GM21737 (cell line): ENCODE results near the gene JCAD.
A peak's percentile ranks its signal among the peaks of the same experiment; 100 is the strongest.

Source experiments
- ATAC-seq: cut with Tn5 transposase; IDR thresholded peaks from one replicate; pipeline ENCODE4 v1.9.1; 2021; ENCODE audit warnings: mild to moderate bottlenecking, moderate library complexity; ENCODE audit not compliant: unreplicated experiment

Gene JCAD

DNA sequence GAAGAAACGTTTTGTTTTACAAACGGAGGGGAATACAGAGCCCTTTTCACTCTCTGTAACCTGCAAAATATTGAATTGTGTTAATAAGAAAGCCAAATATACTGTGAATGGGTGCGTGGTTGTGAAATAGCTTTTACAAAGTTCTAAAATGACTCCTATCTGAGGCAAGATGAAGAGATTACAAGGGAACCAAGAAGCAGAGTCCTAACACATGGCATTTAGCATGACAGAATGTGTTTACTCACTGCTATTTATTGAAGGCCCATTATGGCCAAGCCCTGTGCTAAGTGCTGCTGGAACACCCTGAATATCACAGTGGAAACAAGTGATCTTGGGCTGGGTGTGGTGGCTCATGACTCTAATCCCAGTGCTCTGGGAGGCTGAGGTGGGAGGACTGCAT is 12.9 kb downstream of the JCAD start:
- ATAC-seq, result no peak

DNA sequence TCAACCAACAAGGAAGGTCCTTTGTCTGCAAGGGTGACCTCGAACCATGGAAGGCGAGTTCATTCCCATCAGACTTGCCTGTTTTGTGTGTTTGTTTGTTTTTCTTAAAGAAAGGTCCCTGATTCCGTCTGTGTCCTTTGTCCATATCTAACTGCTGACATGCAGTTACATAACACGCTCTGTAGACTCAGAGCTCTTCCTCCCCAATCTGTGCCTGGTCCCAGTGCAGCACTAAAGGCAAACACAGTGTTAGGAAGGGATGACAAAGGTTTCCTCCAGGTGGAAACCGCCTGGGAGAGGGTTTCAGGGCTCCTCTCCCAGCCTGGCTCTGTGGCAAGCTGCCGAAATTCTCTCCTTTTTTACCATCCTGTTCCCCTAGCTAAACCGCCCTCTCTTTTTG is 13.4 kb downstream of the JCAD start:
- no peak for ATAC-seq

DNA sequence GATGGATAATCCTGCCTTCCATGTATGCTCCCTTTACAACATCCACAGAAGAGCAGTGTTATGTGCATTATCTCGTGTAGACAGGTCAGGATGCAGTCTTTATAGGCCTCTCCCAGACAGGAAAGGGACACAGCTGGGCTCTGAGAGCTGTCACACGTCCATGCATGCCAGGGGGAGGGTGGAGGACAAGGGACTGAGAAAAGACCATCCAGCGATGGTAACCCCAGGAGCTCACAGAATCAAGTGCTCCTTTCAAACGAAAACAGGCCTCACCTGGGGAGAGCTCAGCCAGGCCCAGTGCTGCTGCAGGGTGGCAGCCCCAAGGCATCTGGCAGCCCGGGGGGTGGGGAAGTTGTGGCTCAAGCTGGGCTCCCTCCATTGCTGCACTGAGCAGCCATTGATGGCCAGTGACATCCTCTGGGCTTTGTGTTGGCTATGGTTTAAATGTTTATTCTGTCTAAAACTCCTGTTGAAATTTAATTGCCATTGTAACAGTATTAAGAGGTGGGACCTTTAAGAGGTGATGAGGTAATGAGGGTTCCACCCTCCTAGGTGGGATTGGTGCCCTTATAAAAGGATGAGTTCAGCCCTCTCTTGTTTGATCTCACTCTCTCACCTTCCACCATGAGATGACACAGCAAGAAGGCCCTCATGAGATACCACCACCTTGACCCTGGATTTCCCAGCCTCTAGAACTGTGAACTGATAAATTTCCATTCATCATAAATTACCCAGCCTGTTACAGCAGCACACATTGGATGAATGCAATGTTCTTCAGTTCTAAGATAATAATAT is 15.7 kb downstream of the JCAD start:
- no peak for ATAC-seq

DNA sequence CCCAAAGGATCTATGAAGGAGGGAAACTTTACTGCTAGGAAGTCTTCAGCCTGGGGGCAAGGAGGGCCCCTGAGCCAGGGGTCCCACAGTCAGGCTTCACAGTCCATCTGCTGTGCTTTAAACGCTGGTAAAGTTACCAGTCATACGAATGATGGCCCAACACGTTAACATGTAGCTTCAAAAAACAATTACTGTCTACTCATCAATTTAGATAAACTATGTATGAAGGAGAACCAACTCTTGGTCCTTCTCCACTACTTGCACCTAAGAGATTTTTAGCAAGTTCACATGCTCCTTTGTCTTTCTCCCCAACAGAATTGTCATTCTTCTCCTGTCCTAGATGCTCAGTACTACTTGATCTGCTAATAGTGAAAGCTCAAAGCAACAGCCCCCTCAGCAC is 16.6 kb downstream of the JCAD start:
- no peak for ATAC-seq

DNA sequence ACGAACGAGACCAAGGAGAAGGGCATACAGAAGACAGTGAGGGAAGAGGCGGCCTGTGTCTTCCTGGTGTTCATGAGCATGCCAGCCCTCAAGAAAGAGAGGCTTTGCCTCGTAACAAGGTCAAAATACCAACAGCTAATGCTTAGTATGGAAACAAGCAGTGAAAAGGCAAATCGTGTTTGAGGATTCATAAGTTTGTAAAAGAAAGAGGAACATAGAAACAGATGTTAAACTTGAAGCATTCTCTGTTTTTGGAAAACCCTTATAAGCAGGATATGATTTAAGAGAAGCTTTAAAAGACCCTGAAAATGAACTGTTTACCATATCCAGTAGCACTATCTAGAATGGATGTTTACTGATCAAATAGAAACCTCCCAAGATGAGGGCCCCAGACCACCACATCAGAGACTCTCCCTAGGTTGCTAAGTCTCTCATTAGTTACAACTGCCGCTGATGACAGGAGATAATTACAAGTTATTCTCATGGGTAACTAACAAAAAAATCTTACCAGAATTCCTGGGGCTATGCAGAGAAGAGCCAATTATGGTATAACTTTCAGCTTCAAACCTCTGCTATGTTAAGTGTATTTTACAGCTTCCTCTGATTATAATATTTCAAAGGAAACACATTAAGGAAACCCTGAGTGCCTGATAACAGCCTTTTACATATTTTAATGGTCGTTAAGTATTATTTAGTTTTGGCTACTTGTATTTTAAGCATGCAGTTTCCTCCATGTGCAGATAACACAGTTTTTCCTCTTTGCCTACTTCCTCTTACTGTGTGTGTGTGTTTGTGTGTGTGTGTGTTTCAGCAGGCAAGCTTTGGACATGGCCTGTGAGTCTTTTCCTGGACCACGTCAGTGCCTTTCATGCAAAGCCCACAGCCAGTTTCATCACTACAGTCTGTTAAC is 17.9 kb downstream of the JCAD start:
- ATAC-seq, result no peak

DNA sequence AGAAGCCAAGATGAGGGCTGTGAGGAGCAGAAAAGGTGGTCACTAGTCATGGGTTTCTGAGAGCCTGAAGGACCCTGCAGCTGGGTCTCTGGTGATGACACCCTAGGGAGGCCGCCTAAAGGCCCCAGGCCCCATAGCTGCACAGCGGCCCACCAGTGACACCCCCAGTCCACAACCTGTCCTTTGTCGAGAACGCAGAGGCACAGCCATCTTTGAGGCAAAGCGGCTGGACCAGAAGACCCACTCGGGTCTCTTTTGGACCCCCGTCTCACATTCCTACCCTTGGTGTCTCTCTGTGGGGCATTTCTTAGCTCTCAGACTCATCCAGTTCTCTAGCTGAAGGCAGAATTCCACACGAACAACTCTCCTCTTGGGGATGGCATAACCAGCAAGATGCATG is 18.8 kb downstream of the JCAD start:
- no peak for ATAC-seq

DNA sequence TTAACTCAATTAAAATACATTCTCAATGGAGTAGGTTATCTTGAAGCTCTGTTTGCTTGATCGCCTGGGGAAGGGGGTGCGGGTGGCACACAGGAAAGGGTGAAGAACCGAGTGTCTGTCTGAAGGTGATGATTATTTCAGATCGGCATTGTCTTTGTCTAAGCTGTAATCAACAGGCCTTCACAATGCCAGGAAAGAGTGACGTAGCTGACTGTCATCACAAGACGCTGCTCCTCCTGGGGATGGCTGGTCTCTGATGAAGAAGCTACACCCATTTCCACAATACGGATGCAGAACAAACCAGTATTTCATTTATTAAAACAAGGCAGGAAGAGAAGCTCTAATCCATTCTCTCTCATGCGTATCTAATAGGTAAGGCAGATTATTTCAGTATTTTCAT is 19.4 kb downstream of the JCAD start:
- no peak for ATAC-seq

DNA sequence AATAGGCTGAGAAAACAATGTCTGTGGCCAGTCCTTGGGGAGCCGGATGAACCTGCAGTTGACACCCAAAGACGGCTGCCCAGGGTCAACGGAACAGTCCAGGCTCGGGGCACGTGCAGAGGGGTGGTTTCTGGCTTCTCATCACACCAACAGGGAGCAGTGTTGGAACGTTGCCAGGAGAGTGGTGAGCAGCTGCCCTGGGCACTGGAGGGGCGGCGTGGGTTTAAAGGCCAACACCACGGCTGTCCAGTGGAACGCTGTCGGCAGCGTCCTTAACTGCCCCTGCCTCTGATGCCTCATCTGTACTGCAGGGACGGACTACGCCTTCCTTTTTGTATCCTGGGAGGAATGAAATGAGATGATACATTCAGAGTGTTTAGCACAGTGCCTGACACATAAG is 19.8 kb downstream of the JCAD start:
- ATAC-seq, result no peak

DNA sequence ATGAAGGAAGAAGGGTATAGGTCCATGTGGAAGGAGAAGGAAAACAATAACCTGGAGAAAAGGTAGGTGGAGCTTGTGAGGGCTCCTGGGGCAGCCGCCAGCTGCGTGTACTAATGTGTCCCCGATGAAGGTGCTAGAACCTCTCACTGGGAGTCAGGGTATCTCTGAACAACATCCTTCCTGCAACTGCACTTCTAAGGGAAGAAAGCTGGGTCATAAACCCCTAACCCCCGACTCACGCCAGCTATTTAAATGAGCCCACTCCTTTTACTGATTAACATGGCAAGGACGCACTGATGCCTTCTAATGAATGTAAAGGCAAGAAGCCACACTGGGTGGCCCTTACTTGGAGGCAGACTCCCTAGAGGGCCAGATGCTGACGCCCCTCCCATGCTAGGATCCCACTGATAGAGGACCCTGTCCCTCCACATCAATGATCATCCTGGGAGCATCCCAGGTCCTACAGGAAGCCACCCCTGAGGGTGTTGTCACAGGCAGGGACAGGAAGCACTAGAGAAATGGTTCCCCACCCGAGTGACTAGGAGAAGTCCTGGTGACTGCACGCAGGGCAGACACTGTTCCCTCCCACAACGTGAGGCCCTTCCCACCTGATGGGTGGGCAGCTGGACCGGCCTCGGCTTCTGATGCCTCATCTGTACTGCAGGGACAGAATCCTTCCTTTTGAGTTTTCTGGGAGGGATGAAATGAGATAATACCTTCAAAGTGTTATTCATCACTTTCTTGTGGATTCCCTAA is 20.4 kb downstream of the JCAD start:
- ATAC-seq, result no peak

DNA sequence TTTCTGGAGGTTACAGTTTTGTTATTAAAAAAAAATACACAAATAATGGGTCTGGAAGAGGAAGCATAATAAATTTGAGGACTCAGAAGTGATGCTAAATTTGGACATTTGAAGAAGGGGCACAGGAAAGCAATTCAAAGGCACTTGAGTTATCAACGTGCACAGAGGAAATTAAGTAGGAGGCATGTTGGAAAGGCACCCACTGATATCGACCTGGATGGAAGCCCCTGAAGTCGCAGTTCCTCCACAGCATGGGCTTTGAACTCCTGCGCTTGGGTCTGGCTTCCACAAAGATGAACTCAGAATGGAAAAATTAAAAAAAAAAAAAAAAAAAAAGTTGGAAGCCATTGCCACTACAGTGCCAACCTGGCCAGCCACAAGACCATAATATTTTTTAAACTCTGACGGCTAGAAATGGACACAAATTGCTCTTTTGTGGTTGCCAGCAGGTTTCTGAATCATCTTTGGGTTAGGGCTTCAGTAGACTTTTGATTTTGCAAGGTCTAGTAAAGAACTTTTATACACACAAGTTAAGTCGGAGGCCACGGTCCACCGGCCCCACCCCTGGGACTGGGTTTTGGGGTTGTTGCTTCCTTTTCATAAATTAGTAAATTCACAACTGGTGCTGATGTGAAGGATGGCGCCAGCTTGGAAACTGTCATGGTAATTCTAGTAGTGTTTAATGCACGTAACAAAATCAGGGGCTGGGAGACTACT is 21.6 kb downstream of the JCAD start:
- ATAC-seq, result no peak

DNA sequence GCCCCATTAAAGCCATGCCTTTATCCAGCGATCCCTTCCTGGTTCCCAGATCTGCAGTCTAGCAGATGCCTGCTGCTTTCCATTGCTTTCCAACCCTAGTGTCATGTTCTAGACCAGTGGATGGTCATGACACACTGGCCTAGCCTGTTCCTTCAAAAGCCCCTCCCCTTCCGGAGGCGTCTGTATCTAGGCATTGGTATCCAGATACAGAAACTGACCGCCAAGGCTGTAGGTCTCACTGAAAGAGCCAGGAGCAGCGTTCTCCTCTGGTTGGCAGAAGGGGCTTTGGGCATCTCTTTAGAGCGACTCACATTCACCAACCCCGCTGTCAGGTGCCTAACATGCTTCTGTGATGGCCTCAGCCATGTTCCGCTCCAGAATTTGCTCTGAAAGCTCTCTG is 22.6 kb downstream of the JCAD start:
- ATAC-seq, result no peak

DNA sequence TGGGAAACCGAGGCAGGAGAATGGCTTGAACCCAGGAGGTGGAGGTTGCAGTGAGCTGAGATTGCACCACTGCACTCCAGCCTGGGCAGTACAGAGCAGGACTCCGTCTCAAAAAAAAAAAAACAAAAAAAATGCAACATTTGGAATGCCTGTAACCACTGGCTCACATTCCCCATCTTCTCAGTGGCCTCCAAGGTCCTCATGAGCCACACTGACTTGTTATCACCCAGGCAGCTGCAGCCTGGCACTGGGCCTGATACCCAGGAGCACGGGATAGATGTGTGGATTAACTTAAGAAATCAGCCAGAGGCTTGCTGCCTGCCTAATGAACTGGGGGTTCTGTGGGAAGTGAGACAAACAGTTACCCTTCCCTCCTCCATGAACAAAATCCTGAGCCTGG is 23.0 kb downstream of the JCAD start:
- ATAC-seq, result no peak

DNA sequence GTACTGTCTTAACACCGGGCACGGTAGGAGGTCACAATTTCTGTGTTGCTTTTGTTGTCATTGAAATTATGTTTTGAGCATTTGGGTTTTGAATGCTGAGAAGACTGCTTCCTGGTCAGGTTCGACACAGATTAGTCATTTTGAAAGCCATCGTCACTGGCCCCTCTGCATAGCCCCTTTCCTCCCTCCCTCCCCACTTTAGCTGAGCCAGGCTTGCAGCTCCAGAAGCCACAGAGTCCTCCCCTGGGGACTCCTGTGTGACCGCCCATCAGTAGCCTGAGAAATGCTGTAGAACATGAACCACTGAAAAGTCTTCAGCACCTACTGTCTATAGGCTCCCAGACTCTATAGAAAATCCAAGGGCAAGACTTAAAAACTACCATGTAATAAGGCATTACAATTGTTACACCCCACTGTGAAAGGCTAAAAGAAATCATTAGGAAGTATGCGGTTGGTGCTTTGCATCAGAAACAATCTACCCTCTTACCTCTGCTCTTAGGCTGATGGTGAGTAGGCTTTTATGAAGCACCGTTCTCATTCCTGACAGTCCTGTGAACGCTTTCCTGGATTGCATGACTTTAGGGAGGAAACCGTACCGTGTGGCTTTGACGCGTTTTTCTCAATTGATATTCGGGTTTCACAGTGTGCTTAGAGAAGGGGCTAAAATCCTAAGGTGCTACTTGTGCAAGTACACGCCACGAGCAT is 24.8 kb downstream of the JCAD start:
- peak; percentile 75 for ATAC-seq

DNA sequence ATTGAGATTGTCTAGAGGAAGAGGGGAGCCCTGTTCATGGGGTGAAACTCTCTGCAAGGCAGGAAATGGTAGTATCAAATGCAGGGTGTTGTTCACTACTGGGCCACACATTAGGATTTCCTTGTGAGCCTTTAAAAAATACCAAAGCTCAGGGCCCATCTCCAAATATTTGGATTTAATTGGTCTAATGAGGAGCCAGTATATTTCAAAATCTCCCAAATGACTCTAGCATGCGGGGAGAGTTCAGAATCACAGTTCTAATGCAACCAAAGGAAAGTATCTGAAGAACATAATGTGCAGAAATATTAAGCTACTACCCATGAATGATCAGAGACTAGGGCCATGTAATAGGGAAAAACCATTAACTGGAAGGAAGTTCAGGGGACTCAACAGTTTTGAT is 27.3 kb downstream of the JCAD start:
- no peak for ATAC-seq

DNA sequence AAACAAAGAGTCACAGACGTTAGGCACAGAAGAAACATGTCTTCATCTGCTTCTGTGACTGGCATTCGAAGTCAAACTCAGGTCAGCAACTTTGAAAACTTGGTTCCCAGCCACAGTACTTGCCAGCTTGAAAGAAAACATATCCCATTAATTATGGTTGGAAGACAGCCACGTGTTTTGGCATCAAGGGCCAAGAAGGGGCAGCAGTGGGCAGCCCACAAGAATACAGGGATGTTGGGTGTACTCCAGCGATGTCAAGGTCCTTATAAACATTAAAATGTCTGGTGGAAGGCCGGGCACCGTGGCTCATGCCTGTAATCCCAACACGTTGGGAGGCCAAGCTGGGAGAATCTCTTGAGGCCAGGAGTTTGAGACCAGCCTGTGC is 29.5 kb downstream of the JCAD start:
- no peak for ATAC-seq

DNA sequence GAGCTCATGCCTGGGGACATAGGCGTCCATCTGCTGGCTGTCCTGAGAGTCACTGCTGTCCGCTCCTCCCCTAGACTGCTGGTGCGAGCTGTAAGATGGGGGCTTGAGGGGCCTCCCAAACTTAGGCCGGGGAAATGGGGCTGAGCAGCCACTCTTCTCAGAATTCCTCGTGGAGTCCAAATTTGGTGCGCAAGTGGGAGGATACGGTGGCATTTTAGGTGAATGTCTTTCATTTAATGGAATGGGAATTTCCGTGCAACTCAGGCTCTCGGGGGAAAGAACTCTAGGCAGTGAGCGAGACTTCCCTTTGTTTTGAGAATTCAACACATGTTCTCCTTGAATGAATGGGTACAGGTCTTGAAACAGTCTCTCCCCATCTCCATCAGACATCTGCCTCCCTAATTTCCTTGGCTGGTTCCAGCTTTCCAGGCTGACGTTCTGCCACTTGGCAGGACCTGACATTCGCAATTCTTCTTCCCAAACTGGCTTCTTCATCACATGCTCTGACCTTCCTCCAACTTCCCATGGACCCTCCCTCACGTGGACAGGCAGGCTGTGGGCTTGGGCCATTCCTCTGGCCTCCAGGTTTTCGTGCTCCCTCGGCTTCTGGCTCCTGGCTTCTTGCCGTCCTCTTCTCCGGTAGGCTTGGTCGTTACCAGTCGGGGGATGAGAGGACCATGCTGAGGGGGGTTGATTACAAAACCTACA is 30.1 kb downstream of the JCAD start:
- no peak for ATAC-seq

DNA sequence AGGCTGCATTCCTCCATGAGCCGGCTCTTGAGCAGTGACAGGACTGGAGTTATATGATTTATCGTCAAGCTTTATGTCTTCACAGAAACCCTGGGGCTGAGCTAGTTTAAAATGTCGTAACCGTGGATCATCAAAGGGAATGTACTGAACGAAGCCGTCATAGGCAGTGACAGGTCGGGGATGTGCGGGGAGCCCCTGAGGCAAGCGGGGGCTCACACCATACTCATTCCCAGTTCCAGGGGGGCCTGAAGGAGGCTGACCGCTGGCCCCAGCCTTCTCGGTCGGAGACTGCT is 30.7 kb downstream of the JCAD start:
- no peak for ATAC-seq

DNA sequence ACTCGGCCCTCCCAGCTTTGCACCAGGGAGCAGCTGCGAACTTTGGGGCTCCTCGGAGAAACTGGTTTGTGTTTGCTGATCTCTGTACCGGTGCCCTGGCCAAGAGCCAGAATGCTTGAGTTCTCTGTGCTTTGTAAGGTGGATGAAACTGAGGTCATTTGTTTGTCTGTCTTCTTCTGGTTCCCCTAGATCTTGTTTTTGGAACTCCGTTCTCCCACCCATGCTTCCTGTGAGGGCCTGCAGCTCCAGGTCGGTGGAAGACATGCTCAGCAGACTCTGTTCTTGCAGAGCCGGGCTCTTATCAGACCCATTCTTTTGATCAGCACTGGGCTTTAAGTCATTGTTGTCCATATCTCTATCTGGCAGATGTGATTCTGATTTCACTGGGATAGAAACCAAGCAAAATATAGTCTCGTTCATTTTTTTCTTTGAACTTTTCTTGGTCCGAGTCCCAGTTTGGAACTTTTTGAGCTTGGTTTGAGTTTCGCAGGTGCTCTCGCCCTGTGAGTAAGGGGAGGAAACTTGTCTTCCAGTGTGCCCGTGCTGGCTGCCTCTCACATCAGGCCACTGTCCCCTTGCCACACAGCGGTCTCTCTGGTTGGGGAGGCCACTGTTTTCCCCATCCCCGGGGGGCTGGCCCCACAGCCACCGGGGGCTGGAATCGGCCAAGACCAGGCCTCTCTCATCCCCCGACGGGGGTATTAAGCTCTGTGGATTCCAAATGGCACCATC is 31.2 kb downstream of the JCAD start:
- no peak for ATAC-seq
